GM08714 (cell line): Measurements from ENCODE around the gene PIGS.

Experiments used
- H3K4me3 ChIP-seq: fragments of 200-500 bp; sonication (Bioruptor generic); 2 replicates; pipeline ENCODE4 v1.5.1; 2014; ENCODE audit warnings: mild to moderate bottlenecking, low read length, inconsistent platforms
- ZNF274 ChIP-seq: IDR thresholded peaks from 2 replicates; pipeline ENCODE4 v1.6.1; 2012; ENCODE audit warnings: mild to moderate bottlenecking, low read depth, low read length

PIGS gene

DNA sequence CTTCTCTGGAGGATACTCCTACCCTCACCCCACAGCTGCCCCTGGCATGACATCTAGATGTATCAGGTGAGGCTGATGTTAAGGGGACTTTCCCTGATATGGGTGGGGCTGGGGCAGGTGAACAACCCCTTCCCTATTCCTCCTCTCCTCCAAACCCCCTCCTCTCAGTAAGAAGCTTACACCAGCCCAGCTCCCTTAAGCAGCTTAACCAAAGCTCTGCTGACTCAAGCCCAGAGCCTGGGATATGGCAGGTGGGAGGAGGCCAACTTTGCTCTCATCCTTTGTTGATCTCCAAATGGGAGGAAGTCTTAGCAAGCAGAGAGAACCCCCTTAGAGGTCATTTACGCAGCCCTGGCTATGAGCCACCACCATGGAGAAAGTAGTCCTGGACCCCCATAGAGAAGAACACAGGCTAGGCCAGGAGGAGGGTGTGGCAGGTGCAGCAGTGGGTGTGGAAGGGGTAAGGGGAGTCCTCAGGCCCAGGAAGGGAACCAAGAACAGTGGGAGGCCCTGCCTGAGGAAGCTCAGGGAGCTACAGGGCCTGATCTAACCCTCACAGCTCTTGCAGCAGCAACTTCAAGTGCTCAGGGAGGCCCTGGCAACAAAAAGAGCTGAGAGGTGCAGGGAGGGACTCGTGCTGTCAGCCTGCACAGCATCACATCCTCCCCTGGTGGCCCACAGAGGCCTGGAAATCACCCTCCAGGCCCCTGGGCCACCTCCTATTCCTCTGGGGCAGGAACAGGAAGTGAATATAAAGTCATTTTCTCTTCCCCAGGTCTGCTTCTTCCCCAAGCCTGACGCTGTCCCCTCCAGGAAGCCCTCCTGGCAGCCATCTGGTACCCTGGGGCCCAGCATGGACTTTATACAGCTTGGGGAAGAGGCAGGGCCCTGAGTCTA lies 21.8 kb downstream of the PIGS start:
- H3K4me3 ChIP-seq, result no peak overlapping the region; the same call in 1 of the 2 replicates
- no peak for TF ChIP-seq ZNF274

DNA sequence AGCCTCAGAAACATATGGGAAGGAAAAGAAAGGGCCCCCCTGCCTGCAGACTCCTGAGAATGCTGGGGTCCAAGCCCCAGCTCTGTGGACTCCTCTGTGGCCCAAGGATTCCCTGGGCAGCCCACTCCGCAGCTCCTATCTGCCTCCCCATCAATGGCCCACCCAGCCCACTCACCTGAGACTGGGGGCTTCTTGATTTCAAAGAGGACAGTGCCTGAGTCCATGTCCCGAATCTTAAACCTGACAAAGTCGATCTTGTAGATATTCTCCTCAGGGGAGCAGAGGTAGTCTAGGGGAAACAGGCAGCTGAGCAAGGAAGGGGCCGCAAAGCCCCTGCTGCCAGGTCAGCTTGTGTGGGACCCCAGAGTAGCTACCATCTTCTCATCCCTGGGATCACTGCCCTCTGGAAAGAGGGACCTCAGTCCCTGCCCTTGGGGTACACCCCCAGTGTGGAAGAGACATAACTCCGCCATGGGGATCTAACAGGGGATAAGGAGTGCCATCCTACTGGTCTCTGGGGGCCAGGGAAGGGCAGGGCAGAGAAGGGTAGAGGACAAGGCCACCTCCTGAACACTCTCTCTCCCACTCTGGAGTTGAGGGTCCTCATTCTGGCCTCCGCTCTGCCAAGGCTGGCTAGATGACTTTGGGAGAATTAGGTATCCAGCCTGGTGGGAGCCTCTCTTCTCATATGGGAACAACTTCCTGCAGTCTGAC lies 22.8 kb downstream of the PIGS start:
- no peak for TF ChIP-seq ZNF274
- no peak overlapping the region for H3K4me3 ChIP-seq

DNA sequence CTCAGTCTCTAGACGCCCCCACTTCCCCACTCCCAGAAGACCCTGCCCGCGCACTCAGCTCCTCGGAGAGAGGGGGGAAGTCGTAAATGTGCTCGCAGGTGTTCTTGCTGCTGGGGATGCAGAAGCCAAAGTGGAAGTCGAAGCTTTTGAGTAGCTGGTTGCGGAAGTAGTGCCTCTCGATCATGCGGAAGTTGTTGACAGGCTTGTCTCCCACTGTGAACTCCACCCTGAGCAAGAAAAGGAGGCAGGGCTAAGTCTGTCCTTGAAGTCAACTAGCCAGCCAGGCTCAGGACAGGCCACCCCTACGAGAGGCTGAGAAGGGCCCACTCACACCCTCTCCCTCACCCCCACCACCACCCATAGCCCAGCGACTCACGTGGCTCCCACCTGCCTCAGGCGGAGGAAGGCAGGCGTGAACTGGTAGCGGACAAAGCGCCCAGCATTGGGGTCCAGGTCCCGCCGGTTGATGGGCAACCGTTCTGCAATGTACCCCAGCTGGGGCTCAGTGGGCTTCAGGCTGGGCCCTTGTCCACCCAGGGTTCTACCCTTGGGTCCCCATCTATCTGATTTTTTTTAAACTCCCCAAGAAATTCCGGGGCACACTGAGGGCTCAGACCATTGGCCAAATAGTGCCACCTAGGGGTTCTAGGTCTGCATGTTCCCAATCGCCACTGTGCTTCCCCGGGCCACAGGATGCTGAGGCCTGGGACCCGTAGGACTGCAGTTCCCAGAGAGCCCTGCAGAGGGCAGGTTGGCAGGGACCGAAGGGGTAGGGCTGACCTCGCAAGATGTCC lies 23.5 kb downstream of the PIGS start:
- no peak overlapping the region for H3K4me3 ChIP-seq
- TF ChIP-seq ZNF274, result no peak

DNA sequence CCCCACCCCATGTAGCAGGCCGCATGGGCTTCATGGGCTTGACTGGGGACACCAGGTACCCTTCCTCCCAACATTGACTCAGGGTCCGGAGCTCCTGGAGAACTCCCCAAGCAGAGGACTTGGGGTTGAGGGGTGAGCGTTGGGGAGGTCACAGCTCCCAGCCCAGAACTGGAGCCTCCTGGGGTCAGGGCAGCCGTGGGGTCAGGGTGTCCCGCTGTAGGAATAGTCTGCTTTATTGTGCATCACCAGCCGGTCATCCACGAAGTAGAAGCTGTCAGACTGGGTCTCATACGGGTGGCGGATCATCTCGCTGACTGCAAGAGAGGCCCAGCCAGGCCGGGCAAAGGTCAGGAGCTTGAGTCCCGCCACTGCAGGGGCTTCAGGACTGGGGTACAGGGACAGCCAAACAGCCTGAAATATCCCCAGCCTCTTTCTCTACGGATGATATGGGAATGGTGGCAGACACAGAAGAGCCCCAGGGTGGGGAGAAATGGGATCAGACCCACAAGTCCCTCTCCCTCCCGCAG lies 24.2 kb downstream of the PIGS start:
- no peak overlapping the region for H3K4me3 ChIP-seq
- no peak for TF ChIP-seq ZNF274

DNA sequence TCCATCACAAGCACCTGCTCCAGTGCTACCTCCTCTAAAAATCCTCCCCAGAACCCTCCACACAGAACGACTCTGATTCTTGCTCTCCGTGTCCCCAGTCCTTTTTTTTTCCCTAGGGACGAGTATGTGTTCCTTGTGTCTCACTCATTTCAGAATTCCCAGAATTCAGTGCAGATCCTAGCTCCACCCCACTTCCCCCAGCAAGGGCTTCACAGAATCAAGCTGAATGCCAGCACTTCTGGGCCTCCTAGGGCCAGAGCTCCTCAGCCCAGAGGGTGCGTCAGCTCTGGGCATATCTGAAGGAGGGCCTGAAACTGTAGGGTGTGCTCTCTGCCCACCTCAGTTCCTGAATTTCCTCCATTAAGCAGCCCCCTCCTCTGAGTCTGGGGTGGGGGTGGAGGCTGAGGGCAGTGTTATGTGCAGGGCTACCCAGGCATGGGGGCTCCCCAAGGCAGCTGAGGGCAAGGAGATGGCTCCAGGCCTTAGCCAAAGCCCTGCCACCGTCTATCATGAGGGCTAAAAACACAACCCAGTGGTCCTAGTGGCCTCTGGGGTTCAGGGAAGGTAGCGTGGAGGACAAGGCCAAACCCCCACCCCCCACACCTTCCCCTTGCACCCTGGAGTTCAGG lies 25.4 kb downstream of the PIGS start:
- no peak overlapping the region for H3K4me3 ChIP-seq
- no peak for TF ChIP-seq ZNF274

DNA sequence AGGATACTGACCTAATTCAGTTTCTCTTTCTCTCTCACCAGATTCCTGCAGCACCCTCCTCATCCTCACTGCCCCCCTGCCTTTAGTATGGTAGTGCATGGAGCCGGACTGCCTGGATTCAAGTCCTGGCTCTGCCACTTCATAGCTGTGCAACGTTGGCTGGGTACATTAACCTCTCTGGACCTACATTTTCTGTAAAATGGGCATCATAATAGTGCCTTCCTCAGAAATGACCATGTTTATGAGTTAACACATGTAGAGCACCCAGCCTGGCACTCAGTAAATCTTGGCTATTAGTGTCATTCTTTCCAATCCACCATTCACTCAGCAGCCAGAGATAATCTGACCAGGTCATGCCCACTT lies 26.2 kb downstream of the PIGS start:
- no peak overlapping the region for H3K4me3 ChIP-seq
- no peak for TF ChIP-seq ZNF274

DNA sequence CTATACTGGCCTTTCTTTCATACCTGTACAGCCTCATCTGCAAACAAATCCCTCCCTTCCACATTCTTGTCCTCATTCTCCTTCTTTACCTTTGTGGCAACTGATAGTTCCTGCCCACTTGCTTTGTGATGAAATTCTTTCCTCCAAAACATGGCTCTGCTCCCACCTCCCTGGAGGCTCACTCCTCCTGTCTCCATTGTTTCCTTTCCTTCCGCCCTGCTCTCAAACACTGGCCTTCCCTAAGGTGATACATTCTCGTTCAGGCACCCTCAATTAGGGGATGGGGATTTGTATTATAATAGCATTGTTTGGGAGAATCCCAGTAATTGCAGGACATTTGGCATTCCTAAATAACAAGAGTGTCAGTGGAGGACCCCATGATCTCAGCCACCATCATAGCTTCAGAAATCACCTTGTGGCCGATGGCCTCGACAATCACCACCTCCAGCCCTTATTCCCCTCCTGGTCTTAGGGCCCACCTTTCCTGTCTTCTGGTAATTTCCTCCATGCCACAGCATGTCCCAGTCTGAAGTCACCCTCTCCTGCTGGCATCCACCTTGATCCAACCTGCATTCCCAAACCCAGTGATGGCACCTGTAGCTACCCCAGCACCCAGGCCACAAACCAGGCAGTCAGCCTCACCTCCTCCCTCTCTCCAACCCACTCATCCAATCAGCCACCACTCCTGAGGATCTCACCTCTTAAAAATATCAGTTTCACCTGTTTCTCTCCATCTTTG lies 26.8 kb downstream of the PIGS start:
- TF ChIP-seq ZNF274, result no peak
- H3K4me3 ChIP-seq, result no peak overlapping the region

DNA sequence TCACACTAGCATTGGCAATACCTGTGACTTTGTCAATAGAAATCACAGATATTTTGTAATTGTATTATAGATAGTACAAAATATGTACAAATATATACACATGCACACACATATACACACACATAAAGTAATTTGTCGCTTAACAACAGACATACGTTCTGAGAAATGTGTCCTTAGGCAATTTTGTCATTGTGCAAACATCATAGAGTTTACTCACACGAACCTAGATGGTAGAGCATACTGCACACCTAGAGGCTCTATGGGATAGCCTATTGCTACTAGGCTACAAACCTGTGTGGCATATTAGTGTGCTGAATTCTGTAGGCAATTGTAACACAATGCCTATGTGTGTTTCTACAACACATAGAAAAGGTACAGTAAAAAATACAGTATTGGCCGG lies 29.9 kb downstream of the PIGS start:
- TF ChIP-seq ZNF274, result no peak
- H3K4me3 ChIP-seq, result no peak overlapping the region

DNA sequence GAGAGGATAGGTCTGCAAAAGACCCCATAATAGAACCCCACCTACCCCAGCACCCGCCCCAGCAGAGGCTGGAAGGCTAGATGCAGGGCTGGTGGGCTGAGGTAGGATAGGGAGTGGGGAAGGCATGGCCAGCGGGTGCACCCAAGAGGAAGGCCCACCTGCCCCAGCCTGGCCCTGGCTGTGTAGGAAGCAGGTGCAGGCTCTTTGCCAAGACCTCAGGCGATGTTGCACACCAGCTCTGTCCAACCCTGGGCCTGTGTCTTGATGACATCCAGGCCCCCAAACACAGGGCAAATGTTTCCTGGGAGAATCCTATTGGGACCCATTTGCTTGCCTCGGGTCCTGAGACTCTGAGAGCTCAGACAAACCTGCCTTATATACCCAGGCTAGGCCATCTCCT lies 31.1 kb downstream of the PIGS start:
- no peak for TF ChIP-seq ZNF274
- H3K4me3 ChIP-seq, result no peak overlapping the region

DNA sequence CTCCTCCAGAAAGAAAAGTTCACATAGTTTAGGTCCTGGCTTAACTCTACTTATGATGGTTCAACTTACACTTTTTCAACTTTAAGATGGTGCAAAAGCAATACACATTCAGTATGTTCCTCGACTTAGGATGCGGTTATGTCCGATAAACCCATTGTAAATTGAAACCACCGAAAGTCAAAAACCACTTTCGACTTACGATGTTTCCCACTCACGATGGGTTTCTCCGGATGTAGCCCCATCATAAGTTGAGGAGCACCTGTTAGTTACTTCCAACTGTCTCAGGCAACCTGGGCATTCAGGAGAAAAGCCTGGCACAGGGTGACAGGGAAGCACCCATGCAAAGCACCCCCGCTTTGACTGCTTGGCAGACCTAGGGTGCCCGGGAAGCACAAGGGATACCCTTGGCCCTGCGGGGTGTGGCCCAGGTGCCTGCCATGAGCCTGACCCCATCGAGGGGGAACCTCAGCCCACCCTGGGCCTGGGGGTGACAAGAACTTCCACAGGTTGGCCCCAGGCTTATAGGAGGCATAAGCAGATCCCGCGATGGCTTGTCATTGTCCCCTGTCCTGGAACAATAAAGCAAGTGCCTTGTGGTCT lies 32.9 kb downstream of the PIGS start:
- no peak for TF ChIP-seq ZNF274
- no peak overlapping the region for H3K4me3 ChIP-seq

DNA sequence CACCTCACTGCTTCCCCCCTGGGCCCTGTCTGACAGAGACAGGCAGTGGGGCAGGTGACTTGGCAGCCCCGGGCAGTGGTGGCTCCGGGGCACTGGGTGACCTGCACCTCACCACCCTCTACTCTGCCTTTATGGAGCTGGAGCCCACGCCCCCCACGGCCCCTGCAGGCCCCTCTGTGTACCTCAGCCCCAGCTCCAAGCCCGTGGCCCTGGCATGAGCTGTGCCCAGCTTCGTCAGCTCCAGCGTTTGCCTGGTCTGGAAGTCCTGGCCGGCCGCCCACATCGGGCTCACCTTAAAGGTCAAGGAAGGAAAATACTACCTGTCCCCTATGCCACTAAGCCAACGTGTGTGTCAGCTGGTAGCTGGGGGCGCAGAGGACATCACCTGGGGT lies 34.1 kb downstream of the PIGS start:
- no peak for TF ChIP-seq ZNF274
- no peak overlapping the region for H3K4me3 ChIP-seq

DNA sequence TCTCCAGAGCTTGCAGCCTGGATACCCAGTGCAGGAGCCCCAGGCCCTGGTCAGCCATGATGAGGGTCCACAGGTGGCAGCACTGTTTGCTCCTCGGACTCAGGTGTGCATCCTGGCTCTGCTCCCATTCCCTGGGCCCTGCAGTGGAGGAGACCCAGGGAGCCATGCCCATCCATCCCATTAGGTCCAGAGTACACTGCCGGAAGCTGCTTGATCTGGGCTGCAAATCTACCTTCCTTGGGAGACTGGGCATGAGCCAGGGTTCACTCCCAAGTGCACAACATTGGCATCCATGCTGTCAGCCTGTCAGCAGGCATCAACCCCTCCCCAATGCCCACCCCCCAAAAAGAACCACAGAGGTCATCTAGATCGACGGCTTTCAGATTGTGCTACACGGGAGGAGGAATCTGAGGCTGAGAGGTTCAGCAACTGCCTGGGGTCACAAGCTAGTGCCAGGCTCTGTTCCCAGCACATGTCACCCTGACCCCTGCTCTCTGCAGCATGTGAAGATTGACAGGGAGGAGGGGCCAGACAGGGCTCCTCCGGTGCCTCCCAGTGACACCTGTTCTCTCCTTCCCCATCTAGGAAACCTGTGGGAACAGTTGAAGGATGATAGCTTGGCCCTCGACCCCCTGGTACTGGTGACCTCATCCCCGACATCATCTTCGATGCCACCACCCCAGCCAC lies 34.6 kb downstream of the PIGS start:
- TF ChIP-seq ZNF274, result no peak
- no peak overlapping the region for H3K4me3 ChIP-seq
